Measurements from ENCODE around the gene SLC36A1.

DNA sequence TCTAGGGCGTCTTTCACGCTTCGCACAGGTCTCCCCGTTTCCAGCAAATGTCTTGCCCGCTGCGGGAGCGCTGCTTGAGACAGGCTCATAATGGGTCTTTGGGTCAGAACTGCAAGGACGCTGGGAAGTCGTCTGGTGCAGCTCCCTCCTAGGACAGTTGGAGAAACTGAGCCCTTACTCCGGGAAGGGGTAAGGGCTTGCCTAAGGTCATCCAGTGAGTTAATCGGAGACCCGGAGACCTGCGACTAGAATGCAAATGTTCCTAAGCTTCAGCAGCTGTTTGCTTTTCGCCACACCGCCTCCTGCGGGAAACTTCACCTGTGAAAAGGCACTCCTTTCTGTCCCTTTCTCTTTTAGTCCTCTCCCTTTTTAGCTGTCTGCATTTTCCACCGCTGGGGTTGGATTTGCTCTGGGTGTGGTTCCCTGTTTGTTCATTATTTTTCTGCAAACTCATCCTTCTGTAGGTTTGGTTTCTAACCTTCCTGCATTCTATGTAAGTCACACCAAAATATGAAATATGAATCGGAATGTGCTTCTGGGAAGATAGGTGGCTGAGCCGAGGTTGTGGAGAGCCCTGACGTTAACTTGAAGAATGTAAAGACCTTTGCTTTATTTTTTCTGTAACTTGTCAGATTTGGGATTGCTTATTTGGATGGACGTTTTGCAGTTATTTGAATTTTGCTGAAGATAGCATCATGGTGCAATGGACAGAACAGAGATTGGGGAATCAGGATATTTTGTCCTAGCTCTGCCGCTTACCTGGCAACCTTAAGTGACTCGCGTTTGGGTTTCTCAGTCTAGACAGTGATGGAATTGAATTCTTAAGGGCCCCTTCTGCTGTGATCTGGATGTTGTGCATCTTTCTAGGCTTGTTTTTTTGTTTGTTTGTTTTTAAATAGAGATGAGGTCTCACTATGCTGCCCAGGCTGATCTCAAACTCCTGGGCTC is 909 bp downstream of the SLC36A1 start:
- TF ChIP-seq, protein P1, sequence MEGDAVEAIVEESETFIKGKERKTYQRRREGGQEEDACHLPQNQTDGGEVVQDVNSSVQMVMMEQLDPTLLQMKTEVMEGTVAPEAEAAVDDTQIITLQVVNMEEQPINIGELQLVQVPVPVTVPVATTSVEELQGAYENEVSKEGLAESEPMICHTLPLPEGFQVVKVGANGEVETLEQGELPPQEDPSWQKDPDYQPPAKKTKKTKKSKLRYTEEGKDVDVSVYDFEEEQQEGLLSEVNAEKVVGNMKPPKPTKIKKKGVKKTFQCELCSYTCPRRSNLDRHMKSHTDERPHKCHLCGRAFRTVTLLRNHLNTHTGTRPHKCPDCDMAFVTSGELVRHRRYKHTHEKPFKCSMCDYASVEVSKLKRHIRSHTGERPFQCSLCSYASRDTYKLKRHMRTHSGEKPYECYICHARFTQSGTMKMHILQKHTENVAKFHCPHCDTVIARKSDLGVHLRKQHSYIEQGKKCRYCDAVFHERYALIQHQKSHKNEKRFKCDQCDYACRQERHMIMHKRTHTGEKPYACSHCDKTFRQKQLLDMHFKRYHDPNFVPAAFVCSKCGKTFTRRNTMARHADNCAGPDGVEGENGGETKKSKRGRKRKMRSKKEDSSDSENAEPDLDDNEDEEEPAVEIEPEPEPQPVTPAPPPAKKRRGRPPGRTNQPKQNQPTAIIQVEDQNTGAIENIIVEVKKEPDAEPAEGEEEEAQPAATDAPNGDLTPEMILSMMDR (conservative IDR thresholded peaks at IDR 0.05): no peak
- TF ChIP-seq EZH2 (IDR thresholded peaks at IDR 0.05; ENCODE audit: low read depth): no peak
